Esophagus mucosa (tissue), 1 donor: Measurements from ENCODE around the gene ACIN1. TPM values are rescaled to one million over a fixed set of nuclear protein-coding genes. Genes with fewer than 3 reads are reported as not detected.

ENCODE experiments used
- ATAC-seq: fragments of 200-7000 bp; cut with Tn5 transposase; one replicate; pipeline ENCODE4 v1.9.1; 2020
- total RNA-seq: library from RNA; stranded (reverse); gene quantifications from one replicate; pipeline ENCODE4 v1.2.4, GENCODE V29; 2023
- donor health status: DM: yes; HTN: yes; CAD: no.

The ACIN1 gene
- total RNA-seq, 1 donor from 2014 or later, result 82.5 TPM

DNA sequence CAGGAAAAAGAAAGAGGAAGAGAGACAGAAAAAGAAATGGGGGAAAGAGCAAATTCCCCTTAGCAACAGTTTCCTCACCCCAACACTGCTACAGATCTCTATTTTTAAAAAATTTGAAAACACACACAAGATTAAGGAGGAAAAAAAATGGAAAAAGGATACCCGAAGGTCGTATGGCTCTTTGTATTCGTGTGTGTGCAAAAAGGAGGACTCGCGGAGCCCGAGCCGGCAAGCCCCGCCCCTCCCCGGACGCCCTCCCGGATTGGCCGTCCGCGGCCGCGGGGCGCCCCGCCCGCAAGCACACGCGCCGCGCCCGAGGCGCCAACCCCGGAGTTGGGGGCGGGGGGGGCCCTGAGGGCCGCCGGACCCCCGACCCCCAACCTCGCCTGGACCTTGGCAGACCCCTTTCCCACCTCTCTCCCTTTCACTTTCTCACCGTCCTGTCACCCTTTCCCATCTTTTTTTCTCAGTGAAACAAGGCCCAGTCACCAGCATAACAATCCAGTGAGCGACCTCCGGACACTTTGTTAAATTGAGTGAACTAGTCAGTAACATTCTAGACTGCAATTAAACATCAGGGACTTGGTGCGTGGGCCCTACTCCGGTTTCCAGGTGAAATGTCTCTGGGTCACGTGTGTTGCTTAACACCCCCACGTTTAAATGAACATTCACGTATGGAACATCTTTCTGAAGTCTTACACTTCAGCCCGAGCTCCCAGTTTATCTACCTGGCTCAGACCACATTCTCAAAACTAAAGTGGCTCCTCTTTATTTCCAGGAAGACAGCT, 84.8 kb downstream of the ACIN1 start, which contains the start of gene C14orf93:
TSS of gene C14orf93 (minus strand) at position 205 of the 788 bp plus-strand sequence. CDS start 11,120 bp downstream, outside the sequence.
- peak; percentile 58 for ATAC-seq

GRCh38 chr14:23009483-23009938, 85.4 kb downstream of the ACIN1 start:
- ATAC-seq, result no peak

DNA sequence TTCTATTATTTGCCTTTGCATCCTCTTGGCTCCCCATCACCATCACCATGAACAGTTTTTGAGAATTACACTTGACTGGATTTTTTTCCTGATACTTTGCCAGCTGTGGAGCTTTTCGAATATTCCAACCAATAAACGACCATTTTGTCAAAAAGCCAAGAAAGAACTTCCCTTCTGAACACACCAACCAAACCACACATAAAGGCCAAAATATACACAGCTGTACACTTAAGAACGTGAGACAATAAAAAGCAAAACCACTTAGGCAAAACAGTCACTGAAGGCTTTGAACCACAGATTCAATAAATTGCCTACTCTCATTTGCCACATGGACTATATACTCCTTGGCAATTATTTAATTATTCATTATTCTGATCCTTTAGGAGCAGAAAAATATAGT, 86.1 kb downstream of the ACIN1 start:
- ATAC-seq, result no peak

Other genes starting within 250 kb of the ACIN1 start
- 173 TPM for gene LRP10, start 223.4 kb downstream of the ACIN1 start, total RNA-seq
- 0.32 TPM for gene REM2, start 211.9 kb downstream of the ACIN1 start, total RNA-seq
- 35.4 TPM for gene RBM23, start 176.0 kb downstream of the ACIN1 start, total RNA-seq
- 65.4 TPM for gene PRMT5, start 165.8 kb downstream of the ACIN1 start, total RNA-seq
- 32.9 TPM for gene HAUS4, start 138.0 kb downstream of the ACIN1 start, total RNA-seq
- 26.6 TPM for gene AJUBA, start 112.6 kb downstream of the ACIN1 start, total RNA-seq
- gene C14orf93, start 85.0 kb downstream of the ACIN1 start, total RNA-seq, result 4.6 TPM
- gene PSMB5, start 60.2 kb downstream of the ACIN1 start, total RNA-seq, result 105 TPM
- not detected for gene PSMB11, start 52.9 kb downstream of the ACIN1 start, total RNA-seq
- gene CDH24, start 37.6 kb downstream of the ACIN1 start, total RNA-seq, result 3.4 TPM
- gene C14orf119, start 369 bp upstream of the ACIN1 start, total RNA-seq, result 34.7 TPM
- gene CIROP, start 9.9 kb upstream of the ACIN1 start, total RNA-seq, result not detected
- not detected for gene CEBPE, start 24.1 kb upstream of the ACIN1 start, total RNA-seq
- gene SLC7A8, start 88.5 kb upstream of the ACIN1 start, total RNA-seq, result 51.1 TPM
- gene RNF212B, start 142.8 kb upstream of the ACIN1 start, total RNA-seq, result not detected
- gene HOMEZ, start 191.0 kb upstream of the ACIN1 start, total RNA-seq, result 9.6 TPM
- gene PPP1R3E, start 207.7 kb upstream of the ACIN1 start, total RNA-seq, result 5.1 TPM
- gene BCL2L2, start 211.7 kb upstream of the ACIN1 start, total RNA-seq, result 29.1 TPM
- gene PABPN1, start 226.3 kb upstream of the ACIN1 start, total RNA-seq, result 77.7 TPM